Osteocyte (in vitro differentiated cells): ENCODE measurements around the gene KIF23. TPM values are rescaled to one million over a fixed set of nuclear protein-coding genes. Genes with fewer than 3 reads are reported as not detected.

ENCODE experiments used
- DNase-seq: peaks from one replicate; pipeline ENCODE4 v3.0.0; 2021; ENCODE audit warnings: mixed read lengths; ENCODE audit not compliant: unreplicated experiment; ENCODE audit errors: extremely low spot score
- H3K27ac Mint-ChIP-seq: one replicate; pipeline ENCODE4 v1.8.0; 2021; ENCODE audit warnings: mild to moderate bottlenecking, mixed read lengths; ENCODE audit not compliant: unreplicated experiment
- H3K27me3 Mint-ChIP-seq: one replicate; pipeline ENCODE4 v1.8.0; 2021; ENCODE audit warnings: mixed read lengths; ENCODE audit not compliant: unreplicated experiment
- H3K36me3 Mint-ChIP-seq: one replicate; pipeline ENCODE4 v1.8.0; 2021; ENCODE audit warnings: mixed read lengths; ENCODE audit not compliant: unreplicated experiment
- H3K4me1 Mint-ChIP-seq: one replicate; pipeline ENCODE4 v1.8.0; 2021; ENCODE audit warnings: mixed read lengths; ENCODE audit not compliant: unreplicated experiment
- H3K4me3 Mint-ChIP-seq: one replicate; pipeline ENCODE4 v1.8.0; 2021; ENCODE audit warnings: mild to moderate bottlenecking, moderate library complexity, mixed read lengths; ENCODE audit not compliant: unreplicated experiment
- H3K9me3 Mint-ChIP-seq: one replicate; pipeline ENCODE4 v1.8.0; 2021; ENCODE audit warnings: mixed read lengths; ENCODE audit not compliant: unreplicated experiment
- CTCF ChIP-seq: fragments of 200-600 bp; sonication (generic); IDR thresholded peaks from 2 replicates; pipeline ENCODE4 v1.5.0; 2021; ENCODE audit warnings: antibody characterized with exemption, mild to moderate bottlenecking, moderate library complexity
- total RNA-seq: library from RNA; stranded (reverse); gene quantifications from 2 replicates; pipeline ENCODE4 v1.2.1, GENCODE V29; 2021

The KIF23 gene
- total RNA-seq, 1 donor from 2014 or later = 14.0 TPM

DNA sequence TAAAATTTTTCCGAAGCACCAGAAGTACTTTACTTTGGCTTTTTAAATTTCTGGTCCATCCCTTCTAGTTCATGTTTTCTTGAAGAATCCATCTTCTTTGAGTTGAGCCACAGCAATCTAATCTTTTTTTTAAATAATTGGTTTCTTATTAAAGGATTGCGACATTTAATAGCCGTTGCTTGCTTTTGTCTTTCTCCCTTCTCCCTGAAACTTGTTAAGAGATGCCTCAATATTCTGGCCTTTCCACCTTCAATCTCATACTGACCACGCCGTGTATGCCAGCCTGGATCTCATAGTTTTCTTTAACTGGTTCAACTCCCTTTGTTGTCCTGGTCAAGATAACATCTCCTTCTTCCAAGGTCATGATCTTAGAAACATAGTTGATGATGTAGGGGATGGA is 20.1 kb downstream of the KIF23 start:
- TF ChIP-seq CTCF = no peak
- Mint-ChIP-seq H3K36me3 (peaks cover 16% of the 10 kb centered on the region), H3K9me3 (no peaks in the 10 kb centered on the region), H3K27me3 (no peaks in the 10 kb centered on the region), H3K27ac (no peak overlapping the region), H3K4me1 (peaks cover 10% of the 10 kb centered on the region), H3K4me3 (no peak overlapping the region)
- no peak for DNase-seq

DNA sequence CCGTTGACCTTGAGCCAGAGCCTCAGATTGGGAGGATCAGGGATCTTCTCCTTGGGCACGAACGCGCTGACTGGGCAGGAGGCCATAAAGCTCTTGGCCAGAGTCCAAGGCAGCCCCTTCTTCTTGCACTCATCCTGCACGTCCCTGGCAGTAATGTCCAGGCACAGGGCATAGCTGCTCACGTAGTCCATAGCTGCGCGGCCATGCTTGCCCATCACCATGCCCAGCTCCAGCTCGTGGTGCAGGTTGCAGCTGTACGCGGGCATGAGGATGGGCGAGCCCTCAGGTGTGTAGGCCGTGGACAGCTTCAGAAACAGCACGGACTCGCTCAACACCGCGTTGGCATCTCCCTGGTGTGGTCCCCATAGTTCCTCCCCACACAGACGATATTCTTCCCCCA is 20.5 kb downstream of the KIF23 start:
- DNase-seq = no peak
- no peak overlapping the region for H3K27ac Mint-ChIP-seq
- H3K9me3 Mint-ChIP-seq = no peaks in the 10 kb centered on the region
- TF ChIP-seq CTCF = no peak
- no peaks in the 10 kb centered on the region for H3K27me3 Mint-ChIP-seq
- H3K4me3 Mint-ChIP-seq = no peak overlapping the region
- H3K4me1 Mint-ChIP-seq = peaks cover 10% of the 10 kb centered on the region
- H3K36me3 Mint-ChIP-seq = peaks cover 18% of the 10 kb centered on the region

- DNase-seq = no peak
- Mint-ChIP-seq H3K27me3 (no peaks in the 10 kb centered on the region), H3K27ac (no peak overlapping the region), H3K36me3 (peaks cover 17% of the 10 kb centered on the region), H3K4me3 (no peak overlapping the region), H3K9me3 (no peaks in the 10 kb centered on the region), H3K4me1 (peaks cover 10% of the 10 kb centered on the region)
- no peak for TF ChIP-seq CTCF
These were observed 21.8 kb downstream of the KIF23 start for GRCh38 chr15:69435985-69436384.

- Mint-ChIP-seq H3K4me3 (no peak overlapping the region), H3K36me3 (peaks cover 14% of the 10 kb centered on the region), H3K27me3 (no peaks in the 10 kb centered on the region), H3K27ac (no peak overlapping the region), H3K9me3 (no peaks in the 10 kb centered on the region), H3K4me1 (peaks cover 10% of the 10 kb centered on the region)
- no peak for DNase-seq
- no peak for TF ChIP-seq CTCF
These were observed 22.8 kb downstream of the KIF23 start for GRCh38 chr15:69436951-69437350.

- Mint-ChIP-seq H3K9me3 (no peaks in the 10 kb centered on the region), H3K36me3 (peaks cover 11% of the 10 kb centered on the region), H3K27ac (no peak overlapping the region)
These were observed 25.5 kb downstream of the KIF23 start for GRCh38 chr15:69439623-69440022.

More at GRCh38 chr15:69439623-69440022, 25.5 kb downstream of the KIF23 start:
- no peak overlapping the region for H3K4me3 Mint-ChIP-seq
- H3K27me3 Mint-ChIP-seq = no peaks in the 10 kb centered on the region
- no peak for TF ChIP-seq CTCF
- peaks cover 18% of the 10 kb centered on the region for H3K4me1 Mint-ChIP-seq
- DNase-seq = no peak
